Activated CD4-positive, alpha-beta T cell treated with anti-CD3 and anti-CD28 coated beads, Interleukin-2, Interleukin-6, amounts not matched to agents 100 ng/mL and 50 ng/mL, durations not matched to agents 16 hours and 8 hours (primary cell): ENCODE data around the gene SPINT4.

Source experiments
- DNase-seq: peaks from one replicate; pipeline ENCODE4 v3.0.0-alpha.2; 2020

Gene SPINT4

DNA sequence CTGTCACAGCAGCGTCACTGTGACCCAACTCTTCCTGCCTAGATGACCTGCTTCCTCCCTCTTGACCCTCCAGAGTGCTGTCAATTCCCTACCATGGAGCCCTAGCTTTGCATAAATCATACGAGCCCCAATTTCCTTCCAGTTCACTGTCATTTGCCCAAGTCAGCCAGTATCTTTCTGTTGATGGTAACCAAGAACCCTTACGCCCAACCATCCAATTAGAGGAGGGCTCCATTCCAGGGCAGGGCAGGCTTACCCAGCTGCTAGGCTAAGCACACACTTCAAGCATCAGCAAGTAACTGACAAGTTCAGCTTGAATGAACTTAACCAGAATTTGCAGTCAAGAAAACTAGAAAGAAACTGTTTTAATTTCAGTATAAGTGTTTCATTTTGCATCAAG lies 43.8 kb downstream of the SPINT4 start:
- no peak for DNase-seq

DNA sequence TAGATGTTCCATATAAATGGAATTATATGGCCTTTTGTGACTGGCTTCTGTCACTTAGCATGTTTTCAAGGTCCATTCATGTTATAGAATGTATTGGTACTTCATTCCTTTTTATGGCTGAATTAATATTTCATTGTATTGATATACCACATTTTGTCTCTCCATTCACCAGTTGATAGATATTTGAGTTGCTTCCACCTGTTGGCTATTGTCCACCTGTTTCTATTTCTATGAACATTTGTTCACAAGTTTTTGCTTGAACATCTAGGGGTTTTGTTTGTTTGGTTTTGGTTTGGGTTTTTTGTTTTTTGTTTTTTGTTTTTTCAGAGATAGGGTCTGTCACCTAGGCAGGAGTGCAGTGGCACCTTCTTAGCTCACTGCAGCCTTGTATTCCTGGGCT lies 46.3 kb downstream of the SPINT4 start:
- no peak for DNase-seq

DNA sequence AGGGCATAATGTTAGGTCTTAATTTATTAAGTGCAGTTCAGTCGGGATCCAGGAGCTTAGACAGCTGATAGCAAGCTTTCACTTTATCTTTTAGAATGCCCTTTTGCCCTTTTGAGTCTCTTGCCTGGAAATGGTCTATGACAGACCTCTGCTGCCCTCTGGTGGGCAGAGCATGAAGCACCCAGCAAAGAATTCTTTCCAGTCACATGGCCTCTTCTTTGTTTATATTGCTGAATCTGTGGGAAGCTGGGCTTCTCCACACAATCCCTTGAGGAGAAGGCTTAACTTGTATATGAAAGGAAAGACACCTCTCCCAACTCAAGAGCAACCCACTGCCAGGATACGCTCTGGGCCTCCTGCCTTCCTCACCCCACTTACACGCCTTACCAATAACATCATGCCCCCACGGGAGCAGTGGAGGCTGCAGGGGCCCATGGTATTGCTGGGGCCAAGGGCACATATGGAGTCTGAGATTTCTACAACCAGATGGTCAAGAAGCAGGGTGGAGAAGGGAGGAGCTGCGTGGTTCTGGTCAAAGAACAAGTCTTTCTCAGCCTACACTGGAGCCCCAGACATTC lies 49.1 kb downstream of the SPINT4 start:
- DNase-seq, result peak; percentile 84

DNA sequence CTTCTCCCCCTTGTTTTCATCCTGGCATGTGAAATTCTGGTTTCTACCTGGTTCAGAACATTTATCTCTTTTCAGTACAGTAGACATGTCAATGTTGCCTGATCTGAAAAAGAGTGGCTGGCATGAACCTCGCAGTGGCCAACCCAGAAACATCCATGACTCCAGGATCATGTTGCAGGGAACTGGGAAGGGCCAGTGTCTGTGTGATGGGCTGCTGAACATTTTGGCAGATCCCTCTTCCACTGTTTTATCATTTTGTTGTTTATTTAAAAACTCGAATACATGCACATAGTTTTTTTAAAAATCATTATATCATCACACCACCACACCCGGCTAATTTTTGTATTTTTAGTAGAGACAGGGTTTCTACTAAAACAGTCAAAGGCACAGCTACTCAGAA lies 50.5 kb downstream of the SPINT4 start:
- no peak for DNase-seq

DNA sequence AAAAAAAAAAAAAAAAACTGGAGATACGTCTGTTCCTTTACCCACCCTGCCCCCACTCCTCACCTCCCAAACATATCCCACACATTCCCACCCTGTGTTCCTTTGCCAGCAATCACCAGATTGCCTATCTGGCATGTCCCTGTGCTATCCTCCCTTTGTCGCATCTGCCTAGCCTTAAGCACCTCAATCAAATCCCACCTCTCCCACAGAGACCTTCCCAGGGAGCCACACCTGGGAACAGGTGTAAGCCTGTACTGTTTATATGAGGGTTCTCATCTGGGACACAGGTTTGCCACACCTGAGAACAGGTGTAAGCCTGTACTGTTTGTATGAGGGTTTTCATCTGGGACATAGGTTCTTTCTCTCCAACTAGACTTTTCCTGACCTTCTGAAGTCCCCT lies 52.8 kb downstream of the SPINT4 start:
- DNase-seq, result no peak

DNA sequence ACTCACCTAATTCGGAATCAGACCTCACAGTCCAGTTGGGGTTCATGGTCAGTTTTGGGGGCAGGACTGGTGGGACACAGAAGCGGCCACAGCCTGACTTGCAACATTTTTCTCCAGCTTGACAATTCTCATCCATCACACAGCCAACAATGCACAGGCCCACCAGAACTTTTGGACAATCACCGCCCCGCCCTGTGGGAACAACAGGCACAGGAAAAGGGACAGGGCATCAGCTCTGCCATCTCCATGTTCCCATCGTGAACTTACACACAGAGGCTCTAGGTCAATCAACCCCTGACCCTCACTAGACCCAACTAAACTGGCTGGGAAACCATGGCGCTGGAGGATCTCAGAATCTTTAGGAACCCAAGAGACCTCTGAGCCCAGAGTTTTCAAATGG lies 53.3 kb downstream of the SPINT4 start:
- no peak for DNase-seq
